PC-3 (cell line): Measurements from ENCODE around the gene PODN.

Experiments
- EZH2phosphoT487 ChIP-seq: fragments of 300-600 bp; sonication (generic); IDR thresholded peaks from 2 replicates; pipeline ENCODE4 v1.6.1; 2018; ENCODE audit warnings: mild to moderate bottlenecking, antibody characterized with exemption, low read length, borderline replicate concordance
- TF ChIP-seq, protein P1 (sequence below): fragments of 300-600 bp; sonication (generic); conservative IDR thresholded peaks from 2 replicates; pipeline ENCODE4 v1.5.1; 2017; ENCODE audit warnings: antibody characterized with exemption, low read depth, mild to moderate bottlenecking, low read length

DNA sequence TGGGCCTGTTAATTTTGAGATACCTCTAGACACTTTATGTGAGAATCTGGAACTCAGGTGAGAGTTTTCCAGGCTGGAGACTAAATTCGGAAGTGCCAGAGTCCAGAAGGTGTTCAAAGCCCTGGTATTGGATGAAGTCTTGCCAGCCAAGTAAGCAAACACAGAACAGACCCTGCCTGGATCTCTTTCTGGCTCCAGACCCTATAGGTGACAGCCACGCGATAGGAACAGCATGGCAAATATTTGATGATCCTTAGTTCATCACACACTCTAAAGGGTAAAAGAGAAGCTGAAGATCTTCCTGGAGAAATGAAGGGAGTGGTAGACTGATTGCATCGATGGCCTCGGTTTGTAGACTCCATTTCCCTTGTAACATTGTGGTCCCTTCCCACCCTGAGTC is 49.7 kb downstream of the PODN start:
- TF ChIP-seq, protein P1, sequence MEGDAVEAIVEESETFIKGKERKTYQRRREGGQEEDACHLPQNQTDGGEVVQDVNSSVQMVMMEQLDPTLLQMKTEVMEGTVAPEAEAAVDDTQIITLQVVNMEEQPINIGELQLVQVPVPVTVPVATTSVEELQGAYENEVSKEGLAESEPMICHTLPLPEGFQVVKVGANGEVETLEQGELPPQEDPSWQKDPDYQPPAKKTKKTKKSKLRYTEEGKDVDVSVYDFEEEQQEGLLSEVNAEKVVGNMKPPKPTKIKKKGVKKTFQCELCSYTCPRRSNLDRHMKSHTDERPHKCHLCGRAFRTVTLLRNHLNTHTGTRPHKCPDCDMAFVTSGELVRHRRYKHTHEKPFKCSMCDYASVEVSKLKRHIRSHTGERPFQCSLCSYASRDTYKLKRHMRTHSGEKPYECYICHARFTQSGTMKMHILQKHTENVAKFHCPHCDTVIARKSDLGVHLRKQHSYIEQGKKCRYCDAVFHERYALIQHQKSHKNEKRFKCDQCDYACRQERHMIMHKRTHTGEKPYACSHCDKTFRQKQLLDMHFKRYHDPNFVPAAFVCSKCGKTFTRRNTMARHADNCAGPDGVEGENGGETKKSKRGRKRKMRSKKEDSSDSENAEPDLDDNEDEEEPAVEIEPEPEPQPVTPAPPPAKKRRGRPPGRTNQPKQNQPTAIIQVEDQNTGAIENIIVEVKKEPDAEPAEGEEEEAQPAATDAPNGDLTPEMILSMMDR = no peak
- TF ChIP-seq EZH2phosphoT487 = no peak
